HG03521 (cell line): ENCODE measurements around the gene PCP2.
"Not testable (repeated sequence)": the region's sequence is repeated elsewhere in the genome, so short reads cannot be mapped to it uniquely, and the experiment has no call there.

Source experiments
- ATAC-seq: cut with Tn5 transposase; IDR thresholded peaks from one replicate; pipeline ENCODE4 v1.9.1; 2021; ENCODE audit warnings: mild to moderate bottlenecking, moderate library complexity; ENCODE audit not compliant: unreplicated experiment

PCP2 gene

DNA sequence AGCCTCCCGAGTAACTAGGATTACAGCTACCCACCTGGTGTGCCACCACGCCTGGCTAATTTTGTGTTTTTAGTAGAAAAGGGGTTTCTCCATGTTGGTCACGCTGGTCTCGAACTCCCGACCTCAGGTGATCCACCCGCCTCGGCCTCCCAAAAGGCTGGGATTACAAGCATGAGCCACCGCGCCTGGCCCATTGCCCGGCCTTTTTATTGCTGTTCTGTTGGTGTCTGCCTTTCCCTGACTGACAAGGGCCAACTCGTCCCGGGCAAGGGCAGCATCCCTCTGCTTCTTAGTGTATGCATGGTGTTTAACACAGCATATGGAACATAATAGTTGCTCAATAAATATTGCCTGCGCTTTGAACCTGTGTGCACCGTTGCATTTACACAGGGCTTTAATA is 29.1 kb upstream of the PCP2 start:
- ATAC-seq, result no peak

DNA sequence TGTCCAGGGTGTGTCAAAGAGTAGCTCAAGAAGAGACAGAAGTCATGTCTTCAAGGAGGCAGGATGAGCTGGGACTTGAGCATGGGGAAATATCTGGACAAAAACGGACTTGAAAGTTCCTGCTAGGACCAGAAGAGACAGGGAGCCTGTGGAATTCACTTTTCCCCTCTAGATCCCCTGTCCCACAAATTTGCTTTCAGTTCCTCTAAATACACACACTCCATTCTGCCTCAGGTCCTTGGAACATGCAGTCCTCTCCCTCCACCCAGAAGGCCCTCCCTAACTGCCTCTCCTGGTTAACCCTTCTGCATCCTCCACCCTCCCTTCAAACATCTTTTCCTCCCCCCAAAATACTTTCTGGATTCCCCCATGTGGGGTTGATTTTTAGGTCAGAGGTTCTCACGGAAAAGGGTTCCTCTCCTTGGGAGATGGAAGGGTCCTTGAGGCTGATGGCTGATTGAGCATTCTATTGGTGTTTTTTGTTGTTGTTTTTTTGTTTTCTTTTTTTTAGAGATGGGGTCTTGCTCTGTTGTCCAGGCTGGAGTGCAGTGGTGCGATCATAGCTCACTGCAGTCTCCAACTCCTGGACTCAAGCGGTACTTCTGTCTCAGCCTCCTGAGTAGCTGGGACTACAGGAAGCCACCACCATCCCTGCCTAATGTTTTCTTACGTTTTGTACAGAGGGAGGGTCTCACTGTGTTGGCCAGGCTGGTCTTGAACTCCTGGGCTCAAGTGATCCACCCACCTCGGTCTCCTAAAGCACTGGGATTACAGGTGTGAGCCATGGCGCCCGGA is 28.4 kb upstream of the PCP2 start:
- ATAC-seq, result no peak

DNA sequence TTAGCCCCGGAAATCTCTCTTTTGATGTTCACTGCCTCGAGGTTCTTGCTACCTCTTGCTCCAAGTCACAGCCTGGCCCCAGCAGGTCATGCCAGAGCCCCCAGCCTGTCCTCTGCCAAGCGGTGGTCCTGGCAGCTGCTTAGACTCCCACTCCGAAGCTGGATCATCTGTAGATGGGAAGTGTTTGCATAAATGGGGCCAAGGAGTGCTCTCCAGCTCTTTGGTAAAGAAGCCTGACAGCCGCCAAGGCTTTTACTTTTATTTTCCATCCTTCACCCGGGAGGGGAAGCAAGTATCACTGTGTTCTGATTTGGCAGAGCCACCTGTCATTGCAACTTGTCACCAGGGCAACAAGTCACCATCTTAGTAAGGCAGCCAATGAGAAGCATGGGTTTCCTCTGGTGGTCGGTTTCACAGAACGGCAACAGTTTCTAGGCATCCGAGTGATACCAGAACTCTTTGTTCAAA is 24.7 kb upstream of the PCP2 start:
- ATAC-seq, result peak; percentile 73

DNA sequence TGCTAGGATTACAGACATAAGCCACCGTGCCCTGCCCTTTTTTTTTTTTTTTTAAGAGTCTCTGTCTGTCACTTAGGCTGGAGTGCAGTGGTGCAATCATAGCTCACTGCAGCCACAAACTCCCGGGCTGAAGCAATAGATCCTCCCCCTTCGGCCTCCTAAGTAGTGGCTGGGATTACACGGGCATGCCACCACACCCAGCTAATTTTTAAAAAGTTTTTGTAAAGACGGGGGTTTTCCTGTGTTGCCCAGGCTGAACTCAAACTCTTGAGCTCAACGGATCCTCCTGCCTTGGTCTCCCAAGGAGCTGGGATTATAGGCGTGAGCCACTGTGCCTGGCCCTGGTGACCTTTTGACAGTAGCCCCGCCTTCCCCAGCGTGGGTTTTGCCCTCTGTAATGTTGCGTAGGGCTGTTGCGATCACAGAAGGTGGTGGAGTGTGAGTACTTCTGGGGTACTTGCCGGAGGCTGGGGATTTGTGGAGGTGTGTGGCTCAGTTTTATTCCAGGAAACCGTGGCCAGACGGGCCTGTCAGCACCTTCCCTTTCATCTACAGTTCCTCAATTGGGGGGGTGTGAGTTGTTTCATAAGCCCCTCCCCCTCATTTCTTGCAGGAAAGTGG is 23.7 kb upstream of the PCP2 start:
- no peak for ATAC-seq

DNA sequence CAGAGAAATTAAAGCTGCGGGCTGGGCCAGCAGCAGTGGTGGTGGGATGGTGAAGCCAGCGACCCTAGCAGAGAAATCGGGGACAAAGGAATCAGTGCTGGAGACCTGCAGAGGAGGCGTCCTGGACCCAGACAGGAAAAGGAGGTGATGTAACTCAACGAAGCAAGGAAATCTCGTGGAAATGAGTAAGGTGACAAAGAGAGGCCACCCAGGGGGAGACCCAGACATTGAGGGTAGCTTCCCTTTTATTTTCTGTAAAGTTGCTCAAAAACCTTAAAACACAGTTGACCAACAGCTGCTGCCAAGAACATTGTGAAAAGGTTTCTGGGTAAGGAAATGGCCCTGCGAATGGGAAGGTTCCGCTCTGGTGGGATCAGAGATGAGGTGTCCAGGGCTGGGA is 22.1 kb upstream of the PCP2 start:
- ATAC-seq, result no peak

DNA sequence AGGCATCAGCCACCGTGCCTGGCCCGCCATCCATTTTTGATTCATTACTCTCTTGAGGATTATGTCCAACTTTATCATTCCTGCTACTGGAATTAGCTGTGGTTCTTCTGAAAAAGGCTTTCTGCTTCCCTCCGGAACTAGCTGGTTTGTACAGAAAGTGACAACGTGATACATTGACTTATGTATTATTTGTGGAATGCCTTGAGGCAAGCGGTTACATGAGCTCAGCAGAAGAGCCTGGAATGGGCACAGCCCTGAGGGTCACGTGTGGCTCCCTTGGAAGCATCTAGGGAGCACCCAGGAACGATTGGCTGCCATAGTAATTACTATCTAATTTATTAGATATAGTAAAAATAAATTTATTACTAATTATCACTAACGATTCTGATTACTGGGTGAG is 20.9 kb upstream of the PCP2 start:
- ATAC-seq, result no peak

DNA sequence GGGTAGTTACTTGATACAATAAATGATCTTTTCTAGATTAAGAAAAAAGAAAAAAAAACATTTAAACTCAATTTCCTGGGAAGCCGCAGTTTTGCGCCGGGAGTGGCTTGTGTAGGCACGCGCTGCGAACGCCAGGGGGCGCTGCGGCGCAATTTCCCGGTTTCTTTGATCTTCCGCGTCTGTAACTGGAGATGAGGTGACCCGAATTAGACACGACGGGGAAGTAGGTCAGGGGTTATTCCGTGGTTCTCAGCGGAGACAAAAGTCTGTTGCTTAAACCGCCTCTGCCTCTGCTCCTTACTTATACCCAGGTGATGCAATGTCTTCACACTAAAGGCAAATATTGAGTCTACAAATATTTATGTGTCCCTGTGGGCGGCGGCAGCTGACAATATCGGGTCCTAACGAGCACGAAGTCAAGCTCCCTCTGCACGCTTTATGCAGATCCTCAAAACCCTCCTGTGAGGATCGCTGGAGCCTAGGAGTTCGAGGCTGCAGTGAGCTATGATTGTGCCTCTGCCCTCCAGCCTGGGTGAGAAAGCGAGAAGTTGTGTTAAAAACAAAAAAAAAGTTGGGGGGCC is 18.6 kb upstream of the PCP2 start:
- ATAC-seq, result no peak

DNA sequence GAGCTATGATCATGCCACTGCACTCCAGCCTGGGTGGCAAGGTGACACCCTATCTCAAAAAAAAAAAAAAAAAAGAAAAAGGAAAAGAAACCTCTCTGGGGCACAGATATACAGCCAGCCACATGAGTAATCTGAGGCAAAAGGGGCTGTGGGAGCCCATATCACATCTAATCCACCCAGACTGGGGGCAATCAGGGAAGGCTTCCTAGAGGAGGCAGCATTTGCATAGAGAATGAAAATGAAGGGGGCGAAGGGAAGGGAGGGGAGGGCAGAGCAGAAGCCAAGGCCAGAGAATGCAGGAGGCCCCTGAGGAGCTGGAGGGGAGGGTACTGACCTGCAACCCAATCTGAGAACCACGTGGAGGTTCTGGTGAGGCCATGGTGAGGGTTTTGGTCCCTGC is 16.6 kb upstream of the PCP2 start:
- no peak for ATAC-seq

DNA sequence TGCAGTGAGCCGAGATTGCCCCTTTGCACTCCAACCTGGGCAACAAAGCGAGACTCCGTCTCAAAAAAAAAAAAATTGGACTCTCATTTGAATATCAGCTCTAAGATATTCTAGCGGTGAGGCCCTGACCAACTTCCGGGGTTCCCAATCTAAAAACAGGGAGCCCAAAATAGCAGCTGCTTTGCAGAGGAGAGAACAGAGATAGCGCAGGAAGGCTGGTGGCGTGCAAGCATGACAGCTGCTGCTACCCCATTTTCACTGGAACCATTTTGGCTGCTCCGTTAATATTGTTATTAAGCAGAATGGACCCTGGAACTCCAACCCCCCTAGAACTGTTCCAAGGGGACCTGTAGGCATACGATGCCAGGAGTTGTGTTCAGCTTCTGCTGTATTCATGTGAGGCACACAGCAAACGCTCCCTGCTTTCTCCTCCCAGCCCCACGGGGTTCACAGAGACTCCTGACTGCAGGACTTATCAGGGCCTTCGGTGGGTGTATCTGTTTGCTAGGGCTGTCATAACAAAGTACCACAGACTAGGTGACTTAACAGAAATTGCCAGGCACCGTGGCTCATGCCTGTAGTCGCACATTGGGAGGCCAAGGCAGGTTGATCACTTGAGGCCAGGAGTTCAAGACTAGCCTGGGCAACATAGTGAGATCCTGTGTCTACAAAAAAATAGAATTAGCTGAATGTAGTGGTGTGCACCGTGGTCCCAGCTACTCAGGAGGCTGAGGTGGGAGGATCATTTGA is 14.9 kb upstream of the PCP2 start:
- no peak for ATAC-seq

DNA sequence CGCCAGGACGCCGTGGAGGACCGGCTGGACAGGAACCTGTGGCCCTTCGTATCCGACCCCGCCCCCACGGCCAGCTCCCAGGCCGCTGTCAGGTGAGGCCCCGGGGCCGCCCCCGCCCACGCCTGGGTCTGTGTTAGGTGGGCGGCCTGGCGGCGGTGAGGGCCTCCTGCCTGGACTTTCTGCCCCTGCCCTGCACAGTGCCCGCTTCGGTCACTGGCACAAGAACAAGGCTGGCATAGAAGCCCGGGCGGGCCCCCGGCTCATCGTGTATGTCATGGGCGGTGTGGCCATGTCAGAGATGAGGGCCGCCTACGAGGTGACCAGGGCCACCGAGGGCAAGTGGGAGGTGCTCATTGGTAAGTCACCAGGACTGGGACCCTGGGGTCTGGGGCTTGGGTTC is 13.6 kb upstream of the PCP2 start:
- no peak for ATAC-seq

DNA sequence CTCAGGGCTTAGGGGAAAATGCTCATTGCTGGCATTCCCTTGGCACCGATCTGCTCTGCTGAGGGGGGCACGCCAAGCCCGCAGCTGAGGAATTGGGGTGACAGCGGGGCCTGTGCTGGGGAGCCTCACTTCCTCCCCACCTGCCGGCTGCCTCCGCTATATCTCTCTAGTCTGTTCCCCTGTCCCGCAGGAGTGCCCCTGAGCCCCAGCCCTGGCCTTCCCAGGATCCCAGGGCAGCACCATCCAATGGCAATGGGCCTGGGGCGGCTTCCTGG is 12.8 kb upstream of the PCP2 start:
- ATAC-seq, result no peak

DNA sequence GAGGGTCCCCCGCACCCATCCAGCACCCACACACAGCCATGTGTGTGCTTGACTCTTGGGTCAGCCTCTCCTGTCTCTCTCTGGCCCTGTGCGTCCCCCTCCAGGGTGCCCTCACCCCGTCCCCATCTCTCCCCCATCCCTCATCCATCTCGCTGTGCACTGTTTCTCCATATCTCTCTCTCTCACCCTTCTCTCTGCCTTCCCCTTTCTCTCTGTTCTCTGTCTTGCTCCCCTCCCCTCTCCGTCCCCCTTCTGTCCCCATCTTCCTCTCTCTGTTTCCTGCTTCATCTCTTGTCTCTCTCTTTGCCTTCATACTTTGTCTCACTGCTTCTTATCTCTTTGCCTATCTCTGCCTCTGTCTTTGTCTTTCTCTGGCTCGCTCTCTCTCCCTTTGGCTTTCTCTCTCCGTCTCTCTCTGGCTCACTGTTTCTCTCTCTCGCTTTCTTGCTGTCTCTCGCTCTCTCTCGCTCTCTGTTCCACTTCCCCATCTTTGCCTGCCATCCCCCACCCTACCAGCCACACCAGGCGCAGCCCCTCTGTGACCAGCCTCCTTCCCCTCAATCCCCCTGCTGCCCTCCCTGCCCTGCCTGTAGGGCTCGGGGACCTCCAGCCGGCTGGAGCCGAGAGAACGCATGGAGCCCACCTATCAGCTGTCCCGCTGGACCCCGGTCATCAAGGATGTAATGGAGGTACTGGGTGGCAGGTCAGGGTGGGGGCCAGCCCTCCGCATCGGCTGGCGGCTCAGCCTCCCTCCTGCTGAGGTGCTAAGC is 12.3 kb upstream of the PCP2 start:
- ATAC-seq, result no peak

DNA sequence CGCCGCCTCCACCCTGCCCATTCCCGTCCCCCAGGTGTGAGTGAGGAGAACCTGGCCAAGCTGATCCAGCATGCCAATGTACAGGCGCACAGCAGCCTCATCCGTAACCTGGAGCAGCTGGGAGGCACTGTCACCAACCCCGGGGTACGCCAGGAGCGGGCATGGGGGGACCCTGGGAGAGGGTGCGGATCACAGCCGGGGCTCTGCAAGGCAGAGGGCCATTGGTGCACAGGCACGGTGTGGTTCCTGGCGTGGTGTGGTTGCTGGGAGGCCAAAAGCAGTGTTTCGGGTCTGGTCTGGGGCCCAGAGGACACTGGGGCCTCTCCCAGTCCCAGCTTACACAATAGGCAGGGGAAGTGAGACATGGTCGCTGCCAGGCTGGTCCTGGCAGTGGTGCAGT is 11.6 kb upstream of the PCP2 start:
- no peak for ATAC-seq

DNA sequence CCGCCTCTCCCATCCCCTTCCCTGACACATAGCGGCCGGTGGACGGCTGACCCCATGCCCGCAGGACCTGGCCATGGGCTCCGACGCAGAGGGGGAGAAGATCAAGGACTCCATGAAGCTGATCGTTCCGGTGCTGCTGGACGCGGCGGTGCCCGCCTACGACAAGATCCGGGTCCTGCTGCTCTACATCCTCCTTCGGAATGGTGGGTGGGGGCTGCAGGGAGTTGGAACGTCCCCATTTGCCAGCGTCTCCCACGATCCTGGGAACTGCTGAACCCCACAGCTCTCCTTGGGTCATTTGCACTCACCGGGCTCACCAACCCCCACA is 11.0 kb upstream of the PCP2 start:
- ATAC-seq, result no peak

DNA sequence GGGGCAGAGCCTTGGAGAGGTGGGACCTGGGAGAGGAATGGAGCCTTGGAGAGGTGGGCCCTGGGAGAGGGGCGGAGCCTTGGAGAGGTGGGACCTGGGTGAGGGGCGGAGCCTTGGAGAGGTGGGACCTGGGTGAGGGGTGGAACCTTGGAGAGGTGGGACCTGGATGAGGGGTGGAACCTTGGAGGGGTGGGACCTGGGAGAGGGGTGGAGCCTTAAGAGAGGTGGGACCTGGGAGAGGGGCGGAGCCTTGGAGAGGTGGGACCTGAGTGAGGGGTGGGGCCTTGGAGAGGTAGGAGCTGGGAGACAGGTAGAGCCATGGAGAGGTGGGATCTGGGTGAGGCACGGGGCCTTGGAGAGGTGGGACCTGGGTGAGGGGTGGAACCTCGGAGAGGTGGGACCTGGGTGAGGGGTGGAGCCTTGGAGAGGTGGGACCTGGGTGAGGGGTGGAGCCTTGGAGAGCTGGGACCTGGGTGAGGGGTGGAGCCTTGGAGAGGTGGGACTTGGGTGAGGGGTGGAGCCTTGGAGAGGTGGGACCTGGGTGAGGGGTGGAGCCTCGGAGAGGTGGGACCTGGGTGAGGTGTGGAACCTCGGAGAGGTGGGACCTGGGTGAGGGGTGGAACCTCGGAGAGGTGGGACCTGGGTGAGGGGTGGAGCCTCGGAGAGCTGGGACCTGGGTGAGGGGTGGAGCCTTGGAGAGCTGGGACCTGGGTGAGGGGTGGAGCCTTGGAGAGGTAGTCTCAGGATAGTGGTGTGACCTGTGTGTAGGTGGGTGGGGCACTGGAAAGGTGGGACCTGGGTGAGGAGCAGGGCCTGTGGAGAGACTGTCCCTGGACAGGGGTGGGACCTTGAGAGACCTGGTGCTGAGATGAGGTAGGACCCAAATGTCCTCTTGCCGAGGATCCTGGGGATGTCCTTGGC is 10.4 kb upstream of the PCP2 start:
- ATAC-seq, result not testable (repeated sequence)

DNA sequence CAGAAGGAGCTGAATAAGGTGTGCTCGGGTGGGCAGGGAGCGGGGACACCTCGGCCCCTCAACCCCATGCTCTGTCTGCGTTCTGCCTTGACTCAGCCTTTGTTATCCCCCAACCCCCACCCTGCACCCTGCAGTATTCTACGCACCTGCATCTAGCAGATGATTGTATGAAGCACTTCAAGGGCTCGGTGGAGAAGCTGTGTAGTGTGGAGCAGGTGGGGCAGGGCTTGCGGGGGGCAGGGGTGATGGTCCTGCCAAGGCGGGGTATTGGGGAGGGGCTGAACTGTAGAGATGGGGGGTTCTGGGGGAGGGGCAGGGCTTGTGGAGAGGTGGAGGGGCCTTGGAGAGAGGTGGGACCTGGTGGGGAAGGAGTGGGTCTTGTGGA is 9.5 kb upstream of the PCP2 start:
- ATAC-seq, result no peak

DNA sequence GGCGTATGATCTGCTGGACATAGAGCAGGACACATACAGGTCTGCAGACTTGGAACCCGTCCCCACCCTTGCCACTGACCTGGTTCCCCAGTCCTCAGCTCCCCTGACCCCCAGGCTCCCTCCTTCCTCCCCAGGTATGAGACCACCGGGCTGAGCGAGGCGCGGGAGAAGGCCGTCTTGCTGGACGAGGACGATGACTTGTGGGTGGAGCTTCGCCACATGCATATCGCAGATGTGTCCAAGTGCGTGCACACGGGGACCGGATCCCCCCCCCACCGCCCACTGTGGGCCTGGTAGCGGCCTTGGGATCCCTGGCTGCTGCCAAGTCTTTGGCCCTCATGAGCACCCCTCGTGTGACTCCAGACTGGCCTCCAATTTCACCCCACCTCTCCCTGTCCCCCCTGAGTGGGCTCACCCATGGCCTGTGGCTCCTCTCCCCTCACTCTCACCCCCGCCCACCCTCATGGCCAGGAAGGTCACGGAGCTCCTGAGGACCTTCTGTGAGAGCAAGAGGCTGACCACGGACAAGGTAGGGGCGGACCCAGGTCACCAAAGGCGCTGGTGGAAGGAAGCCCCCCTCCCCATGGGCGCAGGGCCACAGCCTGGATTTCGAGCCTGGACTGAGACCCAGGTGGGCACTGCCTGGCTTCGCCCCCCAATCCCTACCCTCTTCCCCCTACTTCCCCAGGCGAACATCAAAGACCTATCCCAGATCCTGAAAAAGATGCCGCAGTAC is 8.9 kb upstream of the PCP2 start:
- no peak for ATAC-seq

DNA sequence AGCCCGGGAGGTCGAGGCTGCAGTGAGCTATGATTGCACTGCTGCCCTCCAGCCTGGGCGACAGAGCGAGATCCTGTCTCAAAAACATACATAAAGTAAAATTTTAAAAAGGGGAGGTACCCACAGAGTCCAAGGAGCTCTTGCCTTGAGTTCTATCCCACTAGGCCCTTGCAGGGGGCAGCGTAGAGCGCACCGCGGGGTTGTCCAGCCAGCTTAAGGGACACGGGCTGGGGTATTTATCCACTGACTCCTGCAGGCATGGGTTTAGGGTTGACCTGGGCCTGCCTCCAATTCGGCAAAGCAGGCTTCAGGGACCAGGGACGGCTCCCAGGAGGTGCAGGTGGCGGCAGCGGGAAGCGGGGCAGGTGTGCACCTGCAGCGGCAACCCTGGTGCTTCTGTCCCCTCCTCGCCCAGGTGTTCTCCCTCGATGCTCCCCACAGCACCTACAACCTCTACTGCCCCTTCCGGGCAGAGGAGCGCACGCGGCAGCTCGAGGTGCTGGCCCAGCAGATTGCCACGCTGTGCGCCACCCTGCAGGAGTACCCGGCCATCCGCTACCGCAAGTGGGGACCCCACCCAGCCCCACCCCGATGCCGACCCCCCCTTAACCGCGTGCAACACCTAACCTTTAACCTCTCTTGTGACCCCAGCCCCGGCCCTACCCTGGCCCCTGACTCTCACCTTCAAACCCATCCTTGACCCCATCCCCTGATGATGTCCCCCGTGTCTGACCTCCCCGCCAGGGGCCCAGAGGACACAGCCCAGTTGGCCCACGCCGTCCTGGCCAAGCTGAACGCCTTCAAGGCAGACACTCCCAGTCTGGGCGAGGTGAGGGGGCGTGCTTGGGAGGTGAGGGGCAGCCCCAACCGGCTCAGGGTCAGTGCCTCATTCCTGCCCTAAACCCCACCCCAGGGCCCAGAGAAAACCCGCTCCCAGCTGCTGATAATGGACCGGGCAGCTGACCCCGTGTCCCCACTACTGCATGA is 8.1 kb upstream of the PCP2 start:
- no peak for ATAC-seq
